ENCODE results near the gene GATAD1. TPM values are rescaled to one million over a fixed set of nuclear protein-coding genes. Genes with fewer than 3 reads are reported as not detected.

GATAD1 gene
- total and polyA plus RNA-seq, 2 of the 8 experiments (the other 6 are each of a cell fraction or from before 2014, with no cell fraction given), result 17.1 to 34.7 TPM

DNA sequence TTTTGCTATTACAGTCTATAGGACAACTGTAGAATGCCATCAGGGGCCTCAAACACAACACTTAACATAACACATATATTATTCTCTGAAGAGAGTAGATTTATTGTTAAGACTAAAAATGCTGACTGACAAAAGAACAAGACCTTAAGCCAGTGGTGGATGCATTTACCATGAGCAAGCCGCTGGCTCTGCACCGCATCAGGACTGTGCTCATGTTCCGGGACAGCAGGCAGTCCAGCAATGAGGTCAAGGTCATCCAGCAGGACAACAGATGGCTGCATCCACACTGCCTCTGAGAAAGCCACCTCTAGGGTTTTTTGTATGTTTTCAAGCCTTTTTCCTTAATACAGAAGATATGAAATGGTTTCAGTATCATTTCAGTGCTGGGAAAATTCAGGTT, 57.3 kb downstream of the GATAD1 start:
- DNase-seq (ENCODE audit: low read depth in 1 of 2, low spot score in 2 of 2), result no peak
- no peak overlapping the region for H3K4me3 ChIP-seq (ENCODE audit: extremely low read depth in 1 of 4, insufficient read depth in 2 of 4, low read depth in 3 of 4, low read length in 4 of 4)
- no peak overlapping the region for H2BK20ac ChIP-seq (ENCODE audit: low read length)
- H3K23ac ChIP-seq (ENCODE audit: insufficient read length), result no peak overlapping the region
- H4K20me1 ChIP-seq (replicated peaks in 1 of 2; ENCODE audit: control insufficient read depth in 1 of 2, insufficient read depth in 2 of 2, low read length in 2 of 2), result peaks cover 0 to 2% of the 10 kb centered on the region in 2 experiments
- no peak for FAIRE-seq
- no peaks in the 10 kb centered on the region for H3K79me2 ChIP-seq (ENCODE audit: control insufficient read depth in 1 of 2, insufficient read depth in 2 of 2, low read length in 2 of 2)
- H3K56ac ChIP-seq (replicated peaks; ENCODE audit: insufficient read length, low read depth, low read length), result no peak overlapping the region
- H2BK15ac ChIP-seq (ENCODE audit: low read length), result no peak overlapping the region
- no peak overlapping the region for H2AK5ac ChIP-seq (ENCODE audit: low read depth, low read length)
- H3K14ac ChIP-seq (ENCODE audit: insufficient read length), result no peak overlapping the region
- 95% methylated on average over 3 of the region's 3 CpGs; no CpG with 5 or more reads in 1 of the 2 experiments for WGBS, 2 experiments (ENCODE audit: extremely low coverage in 1 of 2, insufficient coverage in 1 of 2, insufficient read length in 1 of 2, insufficient replicate concordance in 2 of 2, low coverage in 1 of 2, low lambda C conversion rate in 2 of 2, missing lambda C conversion rate in 1 of 2)
- H3K27ac ChIP-seq (ENCODE audit: low read depth, low read length), result no peak overlapping the region
- no peaks in the 10 kb centered on the region for H3K9me3 ChIP-seq (ENCODE audit: insufficient read depth in 2 of 2, low read depth in 1 of 2, low read length in 1 of 2)
- no peaks in the 10 kb centered on the region for H3K27me3 ChIP-seq (replicated peaks in 1 of 4; ENCODE audit: control insufficient read depth in 3 of 4, extremely low read depth in 1 of 4, insufficient read depth in 3 of 4, low read length in 3 of 4)
- no peak overlapping the region for H2BK120ac ChIP-seq (replicated peaks; ENCODE audit: low read depth, low read length)
- no peak overlapping the region for H3K4ac ChIP-seq (replicated peaks; ENCODE audit: insufficient read length, low read depth, low read length)
- no peak overlapping the region for H4K8ac ChIP-seq (ENCODE audit: extremely low read depth, insufficient read depth, low read length)
- peaks cover 2 to 41% (median 11%) of the 10 kb centered on the region in 4 experiments; a peak in 6 of 8 replicates for H3K36me3 ChIP-seq (ENCODE audit: control insufficient read depth in 2 of 4, insufficient read depth in 4 of 4, low read length in 3 of 4)
- H3K4me1 ChIP-seq (replicated peaks in 1 of 4; ENCODE audit: control insufficient read depth in 3 of 4, insufficient read depth in 4 of 4, low read length in 3 of 4), result no peaks in the 10 kb centered on the region
- ChIA-PET CTCF (ENCODE audit: partially characterized antibody) (no interaction called here), POLR2A (ENCODE audit: partially characterized antibody) (no interaction called here)
- no peak overlapping the region for H2BK12ac ChIP-seq (ENCODE audit: low read depth, low read length)
- no peaks in the 10 kb centered on the region for H3K23me2 ChIP-seq (ENCODE audit: low read depth, low read length)
- H3K18ac ChIP-seq (ENCODE audit: extremely low read depth, low read length), result no peak overlapping the region
- TF ChIP-seq EZH2 (IDR thresholded peaks at IDR 0.05; ENCODE audit: low read depth, low read length, severe bottlenecking), result no peak
- H4K5ac ChIP-seq (ENCODE audit: insufficient read length, low read depth, low read length), result no peak overlapping the region
- no peak overlapping the region for H2BK5ac ChIP-seq (ENCODE audit: low read depth, low read length)
- H4K91ac ChIP-seq (replicated peaks; ENCODE audit: insufficient read length, low read length), result no peak overlapping the region
- no peak overlapping the region for H2AFZ ChIP-seq (ENCODE audit: low read length)
- H3K9ac ChIP-seq (replicated peaks in 1 of 4; ENCODE audit: extremely low read depth in 1 of 4, low read depth in 3 of 4, low read length in 3 of 4), result no peak overlapping the region; a peak in 1 of 7 replicates
- H3K79me1 ChIP-seq (ENCODE audit: low read depth, low read length), result no peaks in the 10 kb centered on the region
- no peak overlapping the region for H3K4me2 ChIP-seq (ENCODE audit: insufficient read depth in 1 of 2, low read depth in 2 of 2, low read length in 2 of 2)
